ENCODE data around the gene ACO2. TPM values are rescaled to one million over a fixed set of nuclear protein-coding genes. Genes with fewer than 3 reads are reported as not detected.

Gene ACO2
- polyA plus RNA-seq, 2 donors = 22.6 to 59.7 TPM

DNA sequence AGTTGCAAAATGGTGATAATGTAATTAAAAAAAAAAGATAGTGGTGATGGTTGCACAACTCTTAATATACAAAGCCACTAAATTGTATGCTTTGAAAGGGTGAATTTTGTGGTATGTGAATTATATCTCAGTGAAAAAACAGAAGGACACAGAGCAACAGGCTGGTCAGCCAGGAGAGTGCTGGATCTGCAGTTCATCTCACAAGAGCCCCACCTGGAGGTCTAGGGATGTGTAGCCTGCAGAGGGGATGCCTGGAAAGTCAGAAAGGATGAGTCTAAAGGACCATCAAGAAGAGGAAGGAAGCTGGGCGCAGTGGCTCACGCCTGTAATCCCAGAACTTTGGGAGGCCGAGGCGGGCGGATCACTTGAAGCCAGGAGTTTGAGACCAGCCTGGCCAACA, 66.3 kb downstream of the ACO2 start:
- WGBS, 2 donors = 86 to 88% methylated on average over 5 of the region's 5 CpGs
- peaks cover 4 to 38% of the 10 kb centered on the region in 2 donors for H3K36me3 ChIP-seq (ENCODE audit: control insufficient read depth in 2 of 2, insufficient read depth in 2 of 2, low read length in 1 of 2)

DNA sequence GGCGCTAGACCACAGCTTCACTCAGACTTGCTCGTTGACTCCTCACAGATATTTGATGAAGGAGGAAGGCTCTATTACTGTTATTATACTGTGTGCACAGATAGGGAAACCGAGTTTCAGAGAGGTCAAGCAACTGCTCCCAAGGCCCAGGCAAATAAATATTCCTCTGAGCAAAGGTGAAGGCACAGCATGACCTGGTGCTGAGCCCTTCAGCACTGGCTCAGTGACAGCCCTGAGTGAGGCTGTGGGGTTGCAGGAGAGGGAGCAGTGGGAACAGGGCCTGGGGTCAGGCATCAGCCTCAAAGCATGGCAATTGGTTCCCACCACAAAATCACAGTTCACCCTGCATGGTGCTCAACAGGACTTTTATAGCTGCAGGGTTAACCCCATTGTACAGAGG, 68.3 kb downstream of the ACO2 start:
- Histone ChIP-seq H3K36me3 (ENCODE audit: control insufficient read depth in 2 of 2, insufficient read depth in 2 of 2, low read length in 1 of 2) (peaks cover 4 to 19% of the 10 kb centered on the region in 2 donors), H3K4me1 (ENCODE audit: control insufficient read depth in 2 of 2, insufficient read depth in 2 of 2, low read length in 1 of 2) (peaks cover 0 to 2% of the 10 kb centered on the region in 2 donors), H3K27ac (ENCODE audit: low read depth in 2 of 2, low read length in 1 of 2) (no peak overlapping the region), H3K4me3 (ENCODE audit: low read depth in 1 of 2, low read length in 2 of 2) (no peak overlapping the region), H3K27me3 (ENCODE audit: control insufficient read depth in 1 of 2, insufficient read depth in 2 of 2, low read length in 2 of 2) (no peaks in the 10 kb centered on the region), H3K9me3 (ENCODE audit: control insufficient read depth in 2 of 2, insufficient read depth in 1 of 2, low read depth in 1 of 2, low read length in 1 of 2) (no peaks in the 10 kb centered on the region)
- 87% methylated on average over 3 of the region's 3 CpGs for WGBS, 2 donors

More for the DNA sequence above, 66.3 kb downstream of the ACO2 start:
- no peaks in the 10 kb centered on the region for H3K4me1 ChIP-seq (ENCODE audit: control insufficient read depth in 2 of 2, insufficient read depth in 2 of 2, low read length in 1 of 2)
- H3K4me3 ChIP-seq (ENCODE audit: low read depth in 1 of 2, low read length in 2 of 2) = no peak overlapping the region
- no peaks in the 10 kb centered on the region for H3K27me3 ChIP-seq (ENCODE audit: control insufficient read depth in 1 of 2, insufficient read depth in 2 of 2, low read length in 2 of 2)
- no peak overlapping the region for H3K27ac ChIP-seq (ENCODE audit: low read depth in 2 of 2, low read length in 1 of 2)
- no peaks in the 10 kb centered on the region for H3K9me3 ChIP-seq (ENCODE audit: control insufficient read depth in 2 of 2, insufficient read depth in 1 of 2, low read depth in 1 of 2, low read length in 1 of 2)

DNA sequence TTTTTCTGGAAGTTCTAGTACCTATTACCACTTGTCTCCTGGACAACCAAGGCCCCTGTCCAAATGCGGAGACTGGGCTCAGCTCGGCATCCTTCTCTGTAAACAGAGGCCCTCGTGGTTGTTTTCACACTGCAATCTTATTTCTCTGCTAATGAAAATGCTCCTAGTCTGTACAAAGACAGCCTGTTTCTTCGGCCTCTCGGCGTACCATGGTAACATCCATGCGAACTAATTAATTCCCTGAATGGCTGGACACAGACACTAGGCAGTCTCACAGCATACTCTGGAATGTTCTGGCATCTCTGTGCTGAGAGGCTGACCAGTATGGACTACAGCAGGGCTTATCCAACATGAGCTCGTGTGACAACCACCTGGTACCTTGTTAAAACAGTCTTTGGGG, 69.7 kb downstream of the ACO2 start:
- Histone ChIP-seq H3K27me3 (ENCODE audit: control insufficient read depth in 1 of 2, insufficient read depth in 2 of 2, low read length in 2 of 2) (no peaks in the 10 kb centered on the region), H3K4me1 (ENCODE audit: control insufficient read depth in 2 of 2, insufficient read depth in 2 of 2, low read length in 1 of 2) (peaks cover 0 to 2% of the 10 kb centered on the region in 2 donors), H3K4me3 (ENCODE audit: low read depth in 1 of 2, low read length in 2 of 2) (no peak overlapping the region), H3K27ac (ENCODE audit: low read depth in 2 of 2, low read length in 1 of 2) (no peak overlapping the region), H3K36me3 (ENCODE audit: control insufficient read depth in 2 of 2, insufficient read depth in 2 of 2, low read length in 1 of 2) (peaks cover 4 to 13% of the 10 kb centered on the region in 2 donors), H3K9me3 (ENCODE audit: control insufficient read depth in 2 of 2, insufficient read depth in 1 of 2, low read depth in 1 of 2, low read length in 1 of 2) (no peaks in the 10 kb centered on the region)
- WGBS, 2 donors = 79 to 84% methylated on average over 8 of the region's 8 CpGs

DNA sequence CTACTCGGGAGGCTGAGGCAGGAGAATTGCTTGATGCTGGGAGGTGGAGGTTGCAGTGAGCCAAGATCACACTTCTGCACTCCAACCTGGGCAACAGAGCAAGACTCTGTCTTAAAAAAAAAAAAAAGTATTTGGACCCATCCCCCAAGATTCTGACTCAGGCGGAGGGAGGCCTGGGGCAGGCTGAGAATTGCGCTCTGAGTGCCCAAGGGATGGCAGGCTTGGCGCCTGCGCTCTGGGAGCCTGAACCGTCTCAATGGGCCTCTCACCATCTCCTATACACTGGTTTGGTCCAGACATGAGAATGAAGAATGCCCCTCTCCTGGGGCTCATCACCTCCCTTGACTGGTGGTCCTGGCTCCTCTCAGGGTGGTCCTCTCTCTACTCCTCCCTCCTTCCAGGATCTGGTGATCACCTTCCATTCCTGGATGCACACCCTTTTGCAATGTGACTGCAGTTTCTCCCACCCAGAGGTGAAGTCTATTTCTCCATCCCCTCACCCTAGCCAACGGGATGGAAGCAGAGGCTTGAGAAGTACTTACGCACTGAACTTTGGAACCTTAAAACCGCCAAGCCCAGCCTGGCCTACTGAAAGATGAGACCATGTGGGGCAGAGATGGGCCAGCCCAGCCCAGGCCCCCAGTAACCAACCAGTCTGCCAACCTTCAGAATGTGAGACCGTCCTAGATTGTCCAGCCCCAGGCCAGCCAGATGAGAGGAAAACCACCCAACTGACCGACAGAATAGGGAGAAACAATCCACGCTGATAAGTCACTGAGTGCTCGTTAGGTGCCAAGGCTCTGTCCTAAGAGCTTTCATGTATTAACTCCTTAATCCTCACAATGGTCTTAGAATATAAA, 70.5 kb downstream of the ACO2 start:
- peaks cover 4 to 11% of the 10 kb centered on the region in 2 donors for H3K36me3 ChIP-seq (ENCODE audit: control insufficient read depth in 2 of 2, insufficient read depth in 2 of 2, low read length in 1 of 2)
- no peaks in the 10 kb centered on the region for H3K27me3 ChIP-seq (ENCODE audit: control insufficient read depth in 1 of 2, insufficient read depth in 2 of 2, low read length in 2 of 2)
- no peak overlapping the region for H3K4me3 ChIP-seq (ENCODE audit: low read depth in 1 of 2, low read length in 2 of 2)
- H3K4me1 ChIP-seq (ENCODE audit: control insufficient read depth in 2 of 2, insufficient read depth in 2 of 2, low read length in 1 of 2) = peaks cover 0 to 2% of the 10 kb centered on the region in 2 donors
- no peaks in the 10 kb centered on the region for H3K9me3 ChIP-seq (ENCODE audit: control insufficient read depth in 2 of 2, insufficient read depth in 1 of 2, low read depth in 1 of 2, low read length in 1 of 2)
- peak overlapping the region; percentile 33 to 34 for H3K27ac ChIP-seq (ENCODE audit: low read depth in 2 of 2, low read length in 1 of 2)
- WGBS, 2 donors = 70 to 74% methylated on average over 13 of the region's 13 CpGs

DNA sequence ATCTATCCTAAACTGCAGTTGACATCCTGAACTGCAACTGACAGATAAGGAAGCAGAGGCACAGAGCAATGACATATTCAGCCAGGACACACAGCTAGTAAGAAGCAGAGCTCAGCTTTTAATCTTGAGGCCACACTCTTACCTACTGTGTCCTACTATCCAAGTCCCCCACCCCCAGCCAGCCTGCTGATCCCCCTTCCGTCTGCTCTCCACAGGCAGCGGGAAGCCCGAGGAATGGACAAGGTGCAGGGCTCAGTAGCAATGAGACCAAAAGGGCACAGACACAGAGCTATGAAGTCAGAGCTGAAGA, 71.0 kb downstream of the ACO2 start:
- peaks cover 0 to 2% of the 10 kb centered on the region in 2 donors for H3K4me1 ChIP-seq (ENCODE audit: control insufficient read depth in 2 of 2, insufficient read depth in 2 of 2, low read length in 1 of 2)
- no peak overlapping the region for H3K4me3 ChIP-seq (ENCODE audit: low read depth in 1 of 2, low read length in 2 of 2)
- H3K9me3 ChIP-seq (ENCODE audit: control insufficient read depth in 2 of 2, insufficient read depth in 1 of 2, low read depth in 1 of 2, low read length in 1 of 2) = no peaks in the 10 kb centered on the region
- peaks cover 4 to 10% of the 10 kb centered on the region in 2 donors for H3K36me3 ChIP-seq (ENCODE audit: control insufficient read depth in 2 of 2, insufficient read depth in 2 of 2, low read length in 1 of 2)
- H3K27me3 ChIP-seq (ENCODE audit: control insufficient read depth in 1 of 2, insufficient read depth in 2 of 2, low read length in 2 of 2) = no peaks in the 10 kb centered on the region
- peak overlapping the region in 1 of 2 donors; percentile 0 for H3K27ac ChIP-seq (ENCODE audit: low read depth in 2 of 2, low read length in 1 of 2)
- WGBS, 2 donors = 90 to 94% methylated on average over 3 of the region's 3 CpGs

DNA sequence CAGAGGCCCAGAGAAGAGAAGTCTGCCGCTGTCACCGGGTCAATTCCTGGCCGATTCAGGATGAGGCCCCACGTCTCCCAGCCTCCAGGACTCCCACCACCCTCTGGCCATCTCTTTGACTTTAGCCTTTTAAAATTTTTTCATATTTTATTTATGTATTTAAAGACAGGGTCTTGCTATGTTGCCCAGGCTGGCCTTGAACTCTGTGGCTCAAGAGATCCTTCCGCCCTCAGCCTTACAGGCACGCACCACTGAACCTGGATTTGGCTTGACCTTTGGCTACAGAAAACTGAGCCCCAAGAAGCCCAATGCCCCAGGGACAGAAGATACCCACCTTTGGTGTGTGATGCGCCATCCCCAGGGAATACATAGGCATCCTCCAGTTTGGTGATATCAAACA, 71.4 kb downstream of the ACO2 start:
- peaks cover 4 to 10% of the 10 kb centered on the region in 2 donors for H3K36me3 ChIP-seq (ENCODE audit: control insufficient read depth in 2 of 2, insufficient read depth in 2 of 2, low read length in 1 of 2)
- H3K27me3 ChIP-seq (ENCODE audit: control insufficient read depth in 1 of 2, insufficient read depth in 2 of 2, low read length in 2 of 2) = no peaks in the 10 kb centered on the region
- peaks cover 0 to 2% of the 10 kb centered on the region in 2 donors for H3K4me1 ChIP-seq (ENCODE audit: control insufficient read depth in 2 of 2, insufficient read depth in 2 of 2, low read length in 1 of 2)
- no peaks in the 10 kb centered on the region for H3K9me3 ChIP-seq (ENCODE audit: control insufficient read depth in 2 of 2, insufficient read depth in 1 of 2, low read depth in 1 of 2, low read length in 1 of 2)
- peak overlapping the region in 1 of 2 donors; percentile 0 for H3K27ac ChIP-seq (ENCODE audit: low read depth in 2 of 2, low read length in 1 of 2)
- 90 to 94% methylated on average over 7 of the region's 7 CpGs for WGBS, 2 donors
- no peak overlapping the region for H3K4me3 ChIP-seq (ENCODE audit: low read depth in 1 of 2, low read length in 2 of 2)

DNA sequence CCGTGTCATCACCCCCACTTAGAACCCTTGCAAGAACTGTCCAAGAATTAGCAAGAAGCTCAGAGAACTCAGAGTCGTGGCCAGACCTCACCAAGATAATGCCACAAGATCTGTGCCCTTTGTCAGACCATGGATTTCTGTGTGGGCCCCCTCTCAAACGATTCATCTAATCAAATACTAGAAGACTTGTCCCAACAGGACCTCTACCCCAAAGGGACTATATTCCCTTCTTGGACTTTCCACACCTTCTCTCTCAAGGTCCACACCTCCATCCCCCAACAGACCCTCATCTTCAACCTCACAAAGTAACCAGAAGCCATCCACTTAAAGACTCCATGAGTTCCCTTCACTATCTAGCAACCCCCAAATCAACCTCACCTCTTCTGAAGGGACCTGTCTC, 72.6 kb downstream of the ACO2 start:
- Histone ChIP-seq H3K27me3 (ENCODE audit: control insufficient read depth in 1 of 2, insufficient read depth in 2 of 2, low read length in 2 of 2) (no peaks in the 10 kb centered on the region), H3K27ac (ENCODE audit: low read depth in 2 of 2, low read length in 1 of 2) (no peak overlapping the region), H3K4me3 (ENCODE audit: low read depth in 1 of 2, low read length in 2 of 2) (no peak overlapping the region), H3K4me1 (ENCODE audit: control insufficient read depth in 2 of 2, insufficient read depth in 2 of 2, low read length in 1 of 2) (peaks cover 0 to 2% of the 10 kb centered on the region in 2 donors), H3K36me3 (ENCODE audit: control insufficient read depth in 2 of 2, insufficient read depth in 2 of 2, low read length in 1 of 2) (peaks cover 4 to 10% of the 10 kb centered on the region in 2 donors), H3K9me3 (ENCODE audit: control insufficient read depth in 2 of 2, insufficient read depth in 1 of 2, low read depth in 1 of 2, low read length in 1 of 2) (no peaks in the 10 kb centered on the region)
- WGBS, 2 donors = 54 to 62% methylated on average over 3 of the region's 3 CpGs

DNA sequence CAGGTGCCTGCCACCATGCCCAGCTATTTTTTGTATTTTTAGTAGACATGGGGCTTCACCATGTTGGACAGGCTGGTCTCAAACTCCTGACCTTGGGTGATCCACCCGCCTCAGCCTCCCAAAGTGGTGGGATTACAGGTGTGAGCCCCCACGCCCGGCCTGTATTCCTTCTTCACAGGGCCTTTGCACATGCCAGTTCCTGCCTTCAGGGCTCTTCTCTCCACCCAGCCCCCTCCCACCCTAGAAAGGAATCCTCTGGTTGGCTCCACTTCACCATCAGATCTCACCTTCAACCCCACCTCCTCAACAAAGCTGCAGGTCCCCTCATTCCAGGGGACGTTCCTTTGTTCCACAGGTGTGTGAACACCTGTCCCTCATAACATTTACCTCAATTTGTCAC, 73.3 kb downstream of the ACO2 start:
- H3K36me3 ChIP-seq (ENCODE audit: control insufficient read depth in 2 of 2, insufficient read depth in 2 of 2, low read length in 1 of 2) = peaks cover 4 to 10% of the 10 kb centered on the region in 2 donors
- no peak overlapping the region for H3K4me3 ChIP-seq (ENCODE audit: low read depth in 1 of 2, low read length in 2 of 2)
- no peak overlapping the region for H3K27ac ChIP-seq (ENCODE audit: low read depth in 2 of 2, low read length in 1 of 2)

DNA sequence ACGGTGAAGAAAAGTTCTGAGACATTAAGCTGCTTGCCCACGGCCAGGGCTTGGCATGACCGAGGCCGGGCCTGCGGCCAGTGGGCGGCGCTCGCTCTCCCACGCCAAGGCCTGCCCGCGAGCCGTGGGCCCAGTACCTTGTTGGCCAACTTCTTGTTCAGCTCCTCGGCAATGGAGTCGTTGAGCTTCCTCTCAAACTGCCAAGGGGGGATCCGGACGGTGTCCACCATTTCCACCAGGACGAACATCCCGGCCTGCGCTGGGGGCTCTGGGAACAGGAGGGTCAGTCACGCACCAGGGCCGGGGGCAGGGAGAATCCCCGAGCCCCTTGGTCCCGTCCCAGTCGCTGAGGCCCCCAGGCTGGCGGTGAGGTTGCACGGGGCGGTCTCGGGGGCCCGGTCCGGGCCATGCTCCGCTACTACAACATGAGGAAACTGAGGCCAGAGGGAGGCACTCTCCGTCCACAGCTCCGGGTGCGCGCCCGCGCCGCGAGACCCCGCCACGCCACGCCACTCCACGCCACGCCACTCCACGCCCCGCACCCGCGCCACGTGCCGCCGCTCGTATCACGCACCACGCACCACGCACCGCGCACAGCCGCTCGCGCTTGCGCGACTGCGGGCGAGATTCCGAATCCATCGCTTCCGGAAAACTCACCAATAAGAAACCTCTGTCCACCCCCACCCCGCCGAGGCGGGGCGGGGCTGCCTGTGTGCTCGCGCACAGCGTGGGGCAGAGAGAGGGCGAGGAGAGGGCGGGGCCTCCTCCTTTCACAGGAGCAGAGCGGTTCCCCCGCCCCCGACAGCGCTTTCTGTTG, 75.1 kb downstream of the ACO2 start, which contains the start of gene POLR3H:
Gene POLR3H (minus strand): TSS at position 617 of the 817 bp plus-strand sequence. CDS start 369 bp downstream, at position 248.
- Histone ChIP-seq H3K4me3 (ENCODE audit: low read depth in 1 of 2, low read length in 2 of 2) (peak within 1 kb of the TSS; percentile 80 to 91), H3K36me3 (ENCODE audit: control insufficient read depth in 2 of 2, insufficient read depth in 2 of 2, low read length in 1 of 2) (peaks cover 4 to 10% of the 10 kb centered on the region in 2 donors), H3K27me3 (ENCODE audit: control insufficient read depth in 1 of 2, insufficient read depth in 2 of 2, low read length in 2 of 2) (no peaks in the 10 kb centered on the region), H3K4me1 (ENCODE audit: control insufficient read depth in 2 of 2, insufficient read depth in 2 of 2, low read length in 1 of 2) (peaks cover 0 to 2% of the 10 kb centered on the region in 2 donors), H3K27ac (ENCODE audit: low read depth in 2 of 2, low read length in 1 of 2) (peak within 1 kb of the TSS; percentile 87 to 89), H3K9me3 (ENCODE audit: control insufficient read depth in 2 of 2, insufficient read depth in 1 of 2, low read depth in 1 of 2, low read length in 1 of 2) (no peaks in the 10 kb centered on the region)
- 1% methylated on average over 72 to 80 of the region's 80 CpGs for WGBS, 2 donors

More for the DNA sequence above, 73.3 kb downstream of the ACO2 start:
- WGBS, 2 donors = 89 to 93% methylated on average over 4 of the region's 4 CpGs
- H3K9me3 ChIP-seq (ENCODE audit: control insufficient read depth in 2 of 2, insufficient read depth in 1 of 2, low read depth in 1 of 2, low read length in 1 of 2) = no peaks in the 10 kb centered on the region
- no peaks in the 10 kb centered on the region for H3K27me3 ChIP-seq (ENCODE audit: control insufficient read depth in 1 of 2, insufficient read depth in 2 of 2, low read length in 2 of 2)
- H3K4me1 ChIP-seq (ENCODE audit: control insufficient read depth in 2 of 2, insufficient read depth in 2 of 2, low read length in 1 of 2) = peaks cover 0 to 2% of the 10 kb centered on the region in 2 donors
